ENCODE data around the gene CHD1L.
"Not testable (repeated sequence)": the region's sequence is repeated elsewhere in the genome, so short reads cannot be mapped to it uniquely, and the experiment has no call there.

The CHD1L gene

GRCh38 chr1:147292012-147292411, 49.5 kb downstream of the CHD1L start:
- H3K27ac ChIP-seq (ENCODE audit: low read depth, low read length), result no peak overlapping the region
- H3K4me1 ChIP-seq (ENCODE audit: control insufficient read depth in 5 of 5, insufficient read depth in 5 of 5, low read length in 5 of 5), result no peaks in the 10 kb centered on the region
- no peaks in the 10 kb centered on the region for H3K9me3 ChIP-seq (ENCODE audit: control insufficient read depth in 5 of 5, low read length in 5 of 5)
- H3K36me3 ChIP-seq (ENCODE audit: control insufficient read depth in 5 of 5, insufficient read depth in 5 of 5, low read length in 5 of 5), result peaks cover 51 to 92% (median 90%) of the 10 kb centered on the region in 5 donors
- no peak overlapping the region for H3K9ac ChIP-seq (ENCODE audit: low read length in 5 of 5)
- no peak overlapping the region for H3K4me3 ChIP-seq (ENCODE audit: low read depth in 1 of 5, low read length in 5 of 5)
- H3K27me3 ChIP-seq (ENCODE audit: control insufficient read depth in 5 of 5, insufficient read depth in 4 of 5, low read length in 5 of 5), result no peaks in the 10 kb centered on the region

GRCh38 chr1:147292631-147293251, 50.3 kb downstream of the CHD1L start:
- Histone ChIP-seq H3K27ac (ENCODE audit: low read depth, low read length) (no peak overlapping the region), H3K4me1 (ENCODE audit: control insufficient read depth in 5 of 5, insufficient read depth in 5 of 5, low read length in 5 of 5) (no peaks in the 10 kb centered on the region), H3K9me3 (ENCODE audit: control insufficient read depth in 5 of 5, low read length in 5 of 5) (no peaks in the 10 kb centered on the region), H3K27me3 (ENCODE audit: control insufficient read depth in 5 of 5, insufficient read depth in 4 of 5, low read length in 5 of 5) (no peaks in the 10 kb centered on the region), H3K36me3 (ENCODE audit: control insufficient read depth in 5 of 5, insufficient read depth in 5 of 5, low read length in 5 of 5) (peaks cover 49 to 88% (median 85%) of the 10 kb centered on the region in 5 donors), H3K9ac (ENCODE audit: low read length in 5 of 5) (no peak overlapping the region), H3K4me3 (ENCODE audit: low read depth in 1 of 5, low read length in 5 of 5) (no peak overlapping the region)

GRCh38 chr1:147297438-147297837, 55.0 kb downstream of the CHD1L start:
- Histone ChIP-seq H3K4me1 (ENCODE audit: control insufficient read depth in 5 of 5, insufficient read depth in 5 of 5, low read length in 5 of 5) (no peaks in the 10 kb centered on the region), H3K27ac (ENCODE audit: low read depth, low read length) (no peak overlapping the region), H3K27me3 (ENCODE audit: control insufficient read depth in 5 of 5, insufficient read depth in 4 of 5, low read length in 5 of 5) (no peaks in the 10 kb centered on the region), H3K36me3 (ENCODE audit: control insufficient read depth in 5 of 5, insufficient read depth in 5 of 5, low read length in 5 of 5) (peaks cover 37 to 52% (median 45%) of the 10 kb centered on the region in 5 donors), H3K4me3 (ENCODE audit: low read depth in 1 of 5, low read length in 5 of 5) (no peak overlapping the region), H3K9ac (ENCODE audit: low read length in 5 of 5) (no peak overlapping the region), H3K9me3 (ENCODE audit: control insufficient read depth in 5 of 5, low read length in 5 of 5) (peaks cover 0 to 13% (median 3%) of the 10 kb centered on the region in 5 donors)

GRCh38 chr1:147305803-147306202, 63.3 kb downstream of the CHD1L start:
- H3K4me3 ChIP-seq (ENCODE audit: low read depth in 1 of 5, low read length in 5 of 5); H3K4me1 ChIP-seq (ENCODE audit: control insufficient read depth in 5 of 5, insufficient read depth in 5 of 5, low read length in 5 of 5); H3K27me3 ChIP-seq (ENCODE audit: control insufficient read depth in 5 of 5, insufficient read depth in 4 of 5, low read length in 5 of 5); H3K27ac ChIP-seq (ENCODE audit: low read depth, low read length); H3K9ac ChIP-seq (ENCODE audit: low read length in 5 of 5); H3K36me3 ChIP-seq (ENCODE audit: control insufficient read depth in 5 of 5, insufficient read depth in 5 of 5, low read length in 5 of 5): not testable (repeated sequence)
- peaks cover 10 to 44% (median 28%) of the 10 kb centered on the region in 5 donors for H3K9me3 ChIP-seq (ENCODE audit: control insufficient read depth in 5 of 5, low read length in 5 of 5)

GRCh38 chr1:147316968-147317367, 74.5 kb downstream of the CHD1L start:
- no peaks in the 10 kb centered on the region for H3K27me3 ChIP-seq (ENCODE audit: control insufficient read depth in 5 of 5, insufficient read depth in 4 of 5, low read length in 5 of 5)
- H3K27ac ChIP-seq (ENCODE audit: low read depth, low read length), result no peak overlapping the region
- no peaks in the 10 kb centered on the region for H3K36me3 ChIP-seq (ENCODE audit: control insufficient read depth in 5 of 5, insufficient read depth in 5 of 5, low read length in 5 of 5)
- H3K4me3 ChIP-seq (ENCODE audit: low read depth in 1 of 5, low read length in 5 of 5), result no peak overlapping the region
- no peak overlapping the region for H3K9ac ChIP-seq (ENCODE audit: low read length in 5 of 5)
- no peaks in the 10 kb centered on the region for H3K4me1 ChIP-seq (ENCODE audit: control insufficient read depth in 5 of 5, insufficient read depth in 5 of 5, low read length in 5 of 5)
- peaks cover 0 to 4% (median 0%) of the 10 kb centered on the region in 5 donors for H3K9me3 ChIP-seq (ENCODE audit: control insufficient read depth in 5 of 5, low read length in 5 of 5)

- H3K9me3 ChIP-seq (ENCODE audit: control insufficient read depth in 5 of 5, low read length in 5 of 5); H3K9ac ChIP-seq (ENCODE audit: low read length in 5 of 5); H3K4me3 ChIP-seq (ENCODE audit: low read depth in 1 of 5, low read length in 5 of 5); H3K27me3 ChIP-seq (ENCODE audit: control insufficient read depth in 5 of 5, insufficient read depth in 4 of 5, low read length in 5 of 5); H3K27ac ChIP-seq (ENCODE audit: low read depth, low read length); H3K36me3 ChIP-seq (ENCODE audit: control insufficient read depth in 5 of 5, insufficient read depth in 5 of 5, low read length in 5 of 5); H3K4me1 ChIP-seq (ENCODE audit: control insufficient read depth in 5 of 5, insufficient read depth in 5 of 5, low read length in 5 of 5): not testable (repeated sequence)
These were observed 84.6 kb downstream of the CHD1L start for GRCh38 chr1:147326933-147327687.

- no peak overlapping the region for H3K9ac ChIP-seq (ENCODE audit: low read length in 5 of 5)
- peaks cover 0 to 1% (median 0%) of the 10 kb centered on the region in 5 donors for H3K9me3 ChIP-seq (ENCODE audit: control insufficient read depth in 5 of 5, low read length in 5 of 5)
- H3K27ac ChIP-seq (ENCODE audit: low read depth, low read length), result no peak overlapping the region
- no peaks in the 10 kb centered on the region for H3K27me3 ChIP-seq (ENCODE audit: control insufficient read depth in 5 of 5, insufficient read depth in 4 of 5, low read length in 5 of 5)
- no peaks in the 10 kb centered on the region for H3K36me3 ChIP-seq (ENCODE audit: control insufficient read depth in 5 of 5, insufficient read depth in 5 of 5, low read length in 5 of 5)
- no peak overlapping the region for H3K4me3 ChIP-seq (ENCODE audit: low read depth in 1 of 5, low read length in 5 of 5)
- no peaks in the 10 kb centered on the region for H3K4me1 ChIP-seq (ENCODE audit: control insufficient read depth in 5 of 5, insufficient read depth in 5 of 5, low read length in 5 of 5)
These were observed 91.8 kb downstream of the CHD1L start for GRCh38 chr1:147334292-147334691.

GRCh38 chr1:147336291-147336690, 93.8 kb downstream of the CHD1L start:
- Histone ChIP-seq H3K4me3 (ENCODE audit: low read depth in 1 of 5, low read length in 5 of 5) (no peak overlapping the region), H3K9ac (ENCODE audit: low read length in 5 of 5) (no peak overlapping the region), H3K36me3 (ENCODE audit: control insufficient read depth in 5 of 5, insufficient read depth in 5 of 5, low read length in 5 of 5) (no peaks in the 10 kb centered on the region), H3K9me3 (ENCODE audit: control insufficient read depth in 5 of 5, low read length in 5 of 5) (no peaks in the 10 kb centered on the region), H3K4me1 (ENCODE audit: control insufficient read depth in 5 of 5, insufficient read depth in 5 of 5, low read length in 5 of 5) (no peaks in the 10 kb centered on the region), H3K27ac (ENCODE audit: low read depth, low read length) (no peak overlapping the region), H3K27me3 (ENCODE audit: control insufficient read depth in 5 of 5, insufficient read depth in 4 of 5, low read length in 5 of 5) (peaks cover 0 to under 1% (median 0%) of the 10 kb centered on the region in 5 donors)

- no peaks in the 10 kb centered on the region for H3K36me3 ChIP-seq (ENCODE audit: control insufficient read depth in 5 of 5, insufficient read depth in 5 of 5, low read length in 5 of 5)
These were observed 94.7 kb downstream of the CHD1L start for GRCh38 chr1:147337040-147337630.

GRCh38 chr1:147338571-147338970, 96.1 kb downstream of the CHD1L start:
- Histone ChIP-seq H3K4me3 (ENCODE audit: low read depth in 1 of 5, low read length in 5 of 5) (no peak overlapping the region), H3K36me3 (ENCODE audit: control insufficient read depth in 5 of 5, insufficient read depth in 5 of 5, low read length in 5 of 5) (no peaks in the 10 kb centered on the region), H3K27ac (ENCODE audit: low read depth, low read length) (no peak overlapping the region), H3K9me3 (ENCODE audit: control insufficient read depth in 5 of 5, low read length in 5 of 5) (no peaks in the 10 kb centered on the region), H3K27me3 (ENCODE audit: control insufficient read depth in 5 of 5, insufficient read depth in 4 of 5, low read length in 5 of 5) (peaks cover 0 to 5% (median 0%) of the 10 kb centered on the region in 5 donors), H3K4me1 (ENCODE audit: control insufficient read depth in 5 of 5, insufficient read depth in 5 of 5, low read length in 5 of 5) (no peaks in the 10 kb centered on the region), H3K9ac (ENCODE audit: low read length in 5 of 5) (no peak overlapping the region)

More at GRCh38 chr1:147337040-147337630, 94.7 kb downstream of the CHD1L start:
- peaks cover 0 to 5% (median 0%) of the 10 kb centered on the region in 5 donors for H3K27me3 ChIP-seq (ENCODE audit: control insufficient read depth in 5 of 5, insufficient read depth in 4 of 5, low read length in 5 of 5)
- H3K4me1 ChIP-seq (ENCODE audit: control insufficient read depth in 5 of 5, insufficient read depth in 5 of 5, low read length in 5 of 5), result no peaks in the 10 kb centered on the region
- H3K27ac ChIP-seq (ENCODE audit: low read depth, low read length), result no peak overlapping the region
- H3K9me3 ChIP-seq (ENCODE audit: control insufficient read depth in 5 of 5, low read length in 5 of 5), result no peaks in the 10 kb centered on the region
- H3K4me3 ChIP-seq (ENCODE audit: low read depth in 1 of 5, low read length in 5 of 5), result no peak overlapping the region
- no peak overlapping the region for H3K9ac ChIP-seq (ENCODE audit: low read length in 5 of 5)

Data from subcutaneous abdominal adipose tissue (tissue), 5 donors.